PFSK-1 (cell line): ENCODE results near the gene LOXL1.

Experiments used
- FOXP2 ChIP-seq: optimal IDR thresholded peaks from 2 replicates; pipeline ENCODE3; 2011; ENCODE audit warnings: borderline replicate concordance, control low read depth, inconsistent platforms; ENCODE audit not compliant: insufficient read depth; ENCODE audit errors: extremely low read length, extremely low read depth
- POLR2AphosphoS5 ChIP-seq: IDR thresholded peaks from 2 replicates; pipeline ENCODE4 v1.6.1; 2012; ENCODE audit warnings: low read depth, mild to moderate bottlenecking, control low read depth, low read length, moderate library complexity
- SIN3A ChIP-seq: IDR thresholded peaks from 2 replicates; pipeline ENCODE4 v1.6.1; 2012; ENCODE audit warnings: mild to moderate bottlenecking, low read length, moderate library complexity, borderline replicate concordance; ENCODE audit not compliant: insufficient read depth
- TAF1 ChIP-seq: IDR thresholded peaks from 2 replicates; pipeline ENCODE4 v1.6.1; 2012; ENCODE audit warnings: low read length, control low read depth, borderline replicate concordance; ENCODE audit not compliant: insufficient read depth
- TF ChIP-seq, protein P1 (sequence below), 2 experiments: IDR thresholded peaks; 2 replicates each; pipeline versions ENCODE4 v1.6.1 to v1.8.0; 2011 to 2012; ENCODE audit warnings: low read depth in 2 of 2, low read length in 2 of 2, control low read depth in 1 of 2, inconsistent platforms in 1 of 2, mild to moderate bottlenecking in 1 of 2, moderate library complexity in 1 of 2; ENCODE audit not compliant: insufficient read depth in 1 of 2

Gene LOXL1

GRCh38 chr15:73948396-73948795 is 22.1 kb downstream of the LOXL1 start:
- TF ChIP-seq TAF1 (no peak), SIN3A (no peak)

- TF ChIP-seq FOXP2 (no peak), POLR2AphosphoS5 (no peak), TAF1 (no peak), SIN3A (no peak)
- TF ChIP-seq, protein P1, sequence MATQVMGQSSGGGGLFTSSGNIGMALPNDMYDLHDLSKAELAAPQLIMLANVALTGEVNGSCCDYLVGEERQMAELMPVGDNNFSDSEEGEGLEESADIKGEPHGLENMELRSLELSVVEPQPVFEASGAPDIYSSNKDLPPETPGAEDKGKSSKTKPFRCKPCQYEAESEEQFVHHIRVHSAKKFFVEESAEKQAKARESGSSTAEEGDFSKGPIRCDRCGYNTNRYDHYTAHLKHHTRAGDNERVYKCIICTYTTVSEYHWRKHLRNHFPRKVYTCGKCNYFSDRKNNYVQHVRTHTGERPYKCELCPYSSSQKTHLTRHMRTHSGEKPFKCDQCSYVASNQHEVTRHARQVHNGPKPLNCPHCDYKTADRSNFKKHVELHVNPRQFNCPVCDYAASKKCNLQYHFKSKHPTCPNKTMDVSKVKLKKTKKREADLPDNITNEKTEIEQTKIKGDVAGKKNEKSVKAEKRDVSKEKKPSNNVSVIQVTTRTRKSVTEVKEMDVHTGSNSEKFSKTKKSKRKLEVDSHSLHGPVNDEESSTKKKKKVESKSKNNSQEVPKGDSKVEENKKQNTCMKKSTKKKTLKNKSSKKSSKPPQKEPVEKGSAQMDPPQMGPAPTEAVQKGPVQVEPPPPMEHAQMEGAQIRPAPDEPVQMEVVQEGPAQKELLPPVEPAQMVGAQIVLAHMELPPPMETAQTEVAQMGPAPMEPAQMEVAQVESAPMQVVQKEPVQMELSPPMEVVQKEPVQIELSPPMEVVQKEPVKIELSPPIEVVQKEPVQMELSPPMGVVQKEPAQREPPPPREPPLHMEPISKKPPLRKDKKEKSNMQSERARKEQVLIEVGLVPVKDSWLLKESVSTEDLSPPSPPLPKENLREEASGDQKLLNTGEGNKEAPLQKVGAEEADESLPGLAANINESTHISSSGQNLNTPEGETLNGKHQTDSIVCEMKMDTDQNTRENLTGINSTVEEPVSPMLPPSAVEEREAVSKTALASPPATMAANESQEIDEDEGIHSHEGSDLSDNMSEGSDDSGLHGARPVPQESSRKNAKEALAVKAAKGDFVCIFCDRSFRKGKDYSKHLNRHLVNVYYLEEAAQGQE (IDR thresholded peaks at IDR 0.05; ENCODE audit: insufficient read depth in 1 of 2, low read depth in 2 of 2, low read length in 2 of 2), result no peak
Observed at GRCh38 chr15:73948982-73949381, 22.7 kb downstream of the LOXL1 start.

GRCh38 chr15:73949496-73949895 is 23.2 kb downstream of the LOXL1 start:
- no peak for TF ChIP-seq SIN3A

GRCh38 chr15:73950479-73950830 is 24.2 kb downstream of the LOXL1 start:
- TF ChIP-seq, protein P1 (IDR thresholded peaks at IDR 0.05; ENCODE audit: insufficient read depth in 1 of 2, low read depth in 2 of 2, low read length in 2 of 2), result no peak
- TF ChIP-seq SIN3A, result no peak
- TF ChIP-seq TAF1, result no peak
- TF ChIP-seq FOXP2, result no peak
- no peak for TF ChIP-seq POLR2AphosphoS5

DNA sequence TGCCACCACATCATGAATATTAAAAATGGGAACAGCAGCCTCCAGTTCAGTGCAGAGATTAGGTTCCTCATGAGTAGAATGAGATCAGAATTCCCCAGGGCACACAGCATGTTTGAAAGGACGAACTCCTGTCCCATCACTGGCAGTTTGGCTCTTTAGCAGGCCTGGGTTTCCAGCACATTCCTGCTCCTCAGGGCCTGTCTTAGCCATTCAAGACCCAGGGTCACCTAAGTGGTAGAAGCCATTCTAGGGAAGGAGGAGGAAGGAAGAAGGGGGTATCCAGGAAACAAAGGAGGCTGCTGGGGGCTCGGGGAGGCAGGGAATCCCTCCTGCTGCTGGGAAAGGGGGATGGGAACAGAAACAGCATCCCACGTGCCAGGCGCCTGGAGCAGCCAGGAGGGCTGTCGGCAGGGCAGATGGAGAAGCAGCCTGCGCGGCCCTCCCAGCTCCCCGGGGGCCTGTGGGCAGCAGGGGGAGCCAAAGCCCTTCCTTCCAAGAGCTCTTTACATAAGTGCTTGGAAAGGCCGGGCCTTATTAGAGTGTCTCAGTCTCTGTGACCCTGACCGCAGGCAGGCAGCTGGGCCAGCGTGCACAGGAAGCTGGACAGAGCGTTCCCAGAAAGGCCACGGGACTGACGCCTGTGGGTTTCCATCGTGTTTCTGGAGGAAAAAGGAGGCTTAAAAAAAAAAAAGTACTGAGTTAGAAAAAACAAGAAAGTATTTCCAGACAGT is 24.7 kb downstream of the LOXL1 start:
- TF ChIP-seq POLR2AphosphoS5, result no peak
- TF ChIP-seq, protein P1 (IDR thresholded peaks at IDR 0.05; ENCODE audit: insufficient read depth in 1 of 2, low read depth in 2 of 2, low read length in 2 of 2), result peak; percentile 69 to 80

GRCh38 chr15:73951601-73952000 is 25.3 kb downstream of the LOXL1 start:
- TF ChIP-seq TAF1 (no peak), SIN3A (no peak), FOXP2 (no peak), POLR2AphosphoS5 (no peak)

GRCh38 chr15:73952171-73952912 is 26.1 kb downstream of the LOXL1 start:
- no peak for TF ChIP-seq FOXP2
- no peak for TF ChIP-seq POLR2AphosphoS5
- TF ChIP-seq SIN3A, result no peak
